Measurements from ENCODE around the gene GATA6. TPM values are rescaled to one million over a fixed set of nuclear protein-coding genes. Genes with fewer than 3 reads are reported as not detected.

The GATA6 gene
- total and polyA plus RNA-seq, 10 of the 15 experiments (the other 5 are each of a cell fraction or from before 2014, with no cell fraction given) = 0.04 to 0.05 TPM; not detected in 8

DNA sequence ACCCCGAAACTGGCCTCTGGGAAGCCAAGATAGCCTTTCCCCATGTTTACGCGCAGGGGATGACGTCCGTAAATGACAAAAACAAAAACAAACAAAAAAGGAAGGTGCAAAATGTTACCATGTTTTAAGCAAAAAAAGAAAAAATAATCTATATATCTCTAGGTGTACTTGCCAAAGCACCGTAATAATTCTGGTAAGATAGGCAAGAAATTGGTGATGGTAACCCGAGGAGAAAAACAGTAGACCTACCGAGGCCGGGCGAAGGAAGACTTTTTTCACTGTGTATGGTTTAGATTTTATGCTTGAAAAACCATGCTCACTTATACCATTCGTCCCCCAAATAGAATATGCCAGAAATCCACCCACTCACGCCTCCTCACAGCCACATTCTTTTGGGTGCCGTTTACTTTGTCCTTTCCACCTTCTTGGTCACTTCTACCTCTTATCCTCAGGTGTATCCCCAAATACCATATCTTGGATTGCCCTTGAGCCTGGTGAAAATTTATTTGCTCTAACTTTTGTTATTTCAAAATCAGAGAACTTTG is 8.0 kb downstream of the GATA6 start (continued):
- no peak for TF ChIP-seq CBX5 (IDR thresholded peaks at IDR 0.05; ENCODE audit: low read depth)

DNA sequence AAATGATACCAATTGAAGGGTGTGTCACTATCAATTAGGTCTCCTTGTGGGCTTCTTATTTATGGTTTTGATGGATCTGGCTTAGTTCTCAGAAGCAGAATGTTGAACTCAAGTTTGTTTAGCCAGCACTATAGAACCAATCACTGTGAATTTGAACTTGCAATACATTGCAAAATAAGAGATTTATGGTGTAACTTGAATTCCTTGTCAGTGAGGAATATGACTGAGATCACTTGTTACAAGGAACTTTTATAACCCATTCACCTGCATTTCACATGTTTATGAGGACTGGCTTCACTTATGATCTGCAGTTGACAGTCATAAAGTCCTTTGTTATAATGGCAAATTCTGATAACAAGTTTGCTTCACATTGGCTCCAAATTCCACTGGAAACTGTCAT is 9.8 kb downstream of the GATA6 start:
- no TSS peak for BruUV-seq (replicated peaks)
- RAD21 ChIA-PET (ENCODE audit: unreplicated experiment) = no interaction called here
- POLR2A ChIA-PET = no interaction called here
- Histone ChIP-seq H3K9ac (ENCODE audit: control insufficient read depth, insufficient read depth, low read length) (no peak overlapping the region), H3K4me3 (no peak overlapping the region), H3K36me3 (ENCODE audit: control insufficient read depth in 2 of 2, insufficient read depth in 2 of 2, low read length in 1 of 2) (no peaks in the 10 kb centered on the region), H3K27ac (ENCODE audit: control insufficient read depth, insufficient read depth) (no peak overlapping the region), H4K20me1 (ENCODE audit: control insufficient read depth, insufficient read depth) (no peaks in the 10 kb centered on the region), H2AFZ (ENCODE audit: control insufficient read depth, low read depth, low read length) (no peak overlapping the region), H3K4me2 (ENCODE audit: control insufficient read depth, insufficient read depth) (no peak overlapping the region), H3K27me3 (replicated peaks in 1 of 2; ENCODE audit: control insufficient read depth in 2 of 2, insufficient read depth in 2 of 2, low read length in 1 of 2) (peaks cover 0 to 2% of the 10 kb centered on the region in 2 experiments; a peak in 1 of 4 replicates), H3K4me1 (ENCODE audit: control insufficient read depth, insufficient read depth, low read length) (no peaks in the 10 kb centered on the region), H3K79me2 (ENCODE audit: control insufficient read depth, insufficient read depth, low read length) (no peaks in the 10 kb centered on the region), H3K9me3 (replicated peaks; ENCODE audit: control insufficient read depth, insufficient read depth, low read length) (no peaks in the 10 kb centered on the region)
- TF ChIP-seq, protein P1, sequence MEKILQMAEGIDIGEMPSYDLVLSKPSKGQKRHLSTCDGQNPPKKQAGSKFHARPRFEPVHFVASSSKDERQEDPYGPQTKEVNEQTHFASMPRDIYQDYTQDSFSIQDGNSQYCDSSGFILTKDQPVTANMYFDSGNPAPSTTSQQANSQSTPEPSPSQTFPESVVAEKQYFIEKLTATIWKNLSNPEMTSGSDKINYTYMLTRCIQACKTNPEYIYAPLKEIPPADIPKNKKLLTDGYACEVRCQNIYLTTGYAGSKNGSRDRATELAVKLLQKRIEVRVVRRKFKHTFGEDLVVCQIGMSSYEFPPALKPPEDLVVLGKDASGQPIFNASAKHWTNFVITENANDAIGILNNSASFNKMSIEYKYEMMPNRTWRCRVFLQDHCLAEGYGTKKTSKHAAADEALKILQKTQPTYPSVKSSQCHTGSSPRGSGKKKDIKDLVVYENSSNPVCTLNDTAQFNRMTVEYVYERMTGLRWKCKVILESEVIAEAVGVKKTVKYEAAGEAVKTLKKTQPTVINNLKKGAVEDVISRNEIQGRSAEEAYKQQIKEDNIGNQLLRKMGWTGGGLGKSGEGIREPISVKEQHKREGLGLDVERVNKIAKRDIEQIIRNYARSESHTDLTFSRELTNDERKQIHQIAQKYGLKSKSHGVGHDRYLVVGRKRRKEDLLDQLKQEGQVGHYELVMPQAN (conservative IDR thresholded peaks at IDR 0.05) = no peak
- no peak for TF ChIP-seq SRF (IDR thresholded peaks at IDR 0.05; ENCODE audit: low read depth in 2 of 2, low read length in 2 of 2)
- no peak for TF ChIP-seq SREBF1 (IDR thresholded peaks at IDR 0.05; ENCODE audit: low read length)
- TF ChIP-seq, protein P2, sequence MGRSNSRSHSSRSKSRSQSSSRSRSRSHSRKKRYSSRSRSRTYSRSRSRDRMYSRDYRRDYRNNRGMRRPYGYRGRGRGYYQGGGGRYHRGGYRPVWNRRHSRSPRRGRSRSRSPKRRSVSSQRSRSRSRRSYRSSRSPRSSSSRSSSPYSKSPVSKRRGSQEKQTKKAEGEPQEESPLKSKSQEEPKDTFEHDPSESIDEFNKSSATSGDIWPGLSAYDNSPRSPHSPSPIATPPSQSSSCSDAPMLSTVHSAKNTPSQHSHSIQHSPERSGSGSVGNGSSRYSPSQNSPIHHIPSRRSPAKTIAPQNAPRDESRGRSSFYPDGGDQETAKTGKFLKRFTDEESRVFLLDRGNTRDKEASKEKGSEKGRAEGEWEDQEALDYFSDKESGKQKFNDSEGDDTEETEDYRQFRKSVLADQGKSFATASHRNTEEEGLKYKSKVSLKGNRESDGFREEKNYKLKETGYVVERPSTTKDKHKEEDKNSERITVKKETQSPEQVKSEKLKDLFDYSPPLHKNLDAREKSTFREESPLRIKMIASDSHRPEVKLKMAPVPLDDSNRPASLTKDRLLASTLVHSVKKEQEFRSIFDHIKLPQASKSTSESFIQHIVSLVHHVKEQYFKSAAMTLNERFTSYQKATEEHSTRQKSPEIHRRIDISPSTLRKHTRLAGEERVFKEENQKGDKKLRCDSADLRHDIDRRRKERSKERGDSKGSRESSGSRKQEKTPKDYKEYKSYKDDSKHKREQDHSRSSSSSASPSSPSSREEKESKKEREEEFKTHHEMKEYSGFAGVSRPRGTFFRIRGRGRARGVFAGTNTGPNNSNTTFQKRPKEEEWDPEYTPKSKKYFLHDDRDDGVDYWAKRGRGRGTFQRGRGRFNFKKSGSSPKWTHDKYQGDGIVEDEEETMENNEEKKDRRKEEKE (IDR thresholded peaks at IDR 0.05) = no peak
- no peak for TF ChIP-seq JUND (IDR thresholded peaks at IDR 0.05; ENCODE audit: low read depth, low read length)
- TF ChIP-seq CHD4 (IDR thresholded peaks at IDR 0.05) = no peak
- TF ChIP-seq, protein P3, sequence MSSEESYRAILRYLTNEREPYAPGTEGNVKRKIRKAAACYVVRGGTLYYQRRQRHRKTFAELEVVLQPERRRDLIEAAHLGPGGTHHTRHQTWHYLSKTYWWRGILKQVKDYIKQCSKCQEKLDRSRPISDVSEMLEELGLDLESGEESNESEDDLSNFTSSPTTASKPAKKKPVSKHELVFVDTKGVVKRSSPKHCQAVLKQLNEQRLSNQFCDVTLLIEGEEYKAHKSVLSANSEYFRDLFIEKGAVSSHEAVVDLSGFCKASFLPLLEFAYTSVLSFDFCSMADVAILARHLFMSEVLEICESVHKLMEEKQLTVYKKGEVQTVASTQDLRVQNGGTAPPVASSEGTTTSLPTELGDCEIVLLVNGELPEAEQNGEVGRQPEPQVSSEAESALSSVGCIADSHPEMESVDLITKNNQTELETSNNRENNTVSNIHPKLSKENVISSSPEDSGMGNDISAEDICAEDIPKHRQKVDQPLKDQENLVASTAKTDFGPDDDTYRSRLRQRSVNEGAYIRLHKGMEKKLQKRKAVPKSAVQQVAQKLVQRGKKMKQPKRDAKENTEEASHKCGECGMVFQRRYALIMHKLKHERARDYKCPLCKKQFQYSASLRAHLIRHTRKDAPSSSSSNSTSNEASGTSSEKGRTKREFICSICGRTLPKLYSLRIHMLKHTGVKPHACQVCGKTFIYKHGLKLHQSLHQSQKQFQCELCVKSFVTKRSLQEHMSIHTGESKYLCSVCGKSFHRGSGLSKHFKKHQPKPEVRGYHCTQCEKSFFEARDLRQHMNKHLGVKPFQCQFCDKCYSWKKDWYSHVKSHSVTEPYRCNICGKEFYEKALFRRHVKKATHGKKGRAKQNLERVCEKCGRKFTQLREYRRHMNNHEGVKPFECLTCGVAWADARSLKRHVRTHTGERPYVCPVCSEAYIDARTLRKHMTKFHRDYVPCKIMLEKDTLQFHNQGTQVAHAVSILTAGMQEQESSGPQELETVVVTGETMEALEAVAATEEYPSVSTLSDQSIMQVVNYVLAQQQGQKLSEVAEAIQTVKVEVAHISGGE (CRISPR knock-in tag; IDR thresholded peaks at IDR 0.05) = no peak
- TF ChIP-seq SUPT20H (IDR thresholded peaks at IDR 0.05; ENCODE audit: borderline replicate concordance, control insufficient read depth, low read depth, low read length) = no peak
- no peak for TF ChIP-seq PML (IDR thresholded peaks at IDR 0.05; ENCODE audit: low read length)
- no peak for TF ChIP-seq SREBF2 (IDR thresholded peaks at IDR 0.05; ENCODE audit: low read length)
- TF ChIP-seq CHD1 (IDR thresholded peaks at IDR 0.05; ENCODE audit: low read depth, low read length) = no peak
- TF ChIP-seq, protein P4, sequence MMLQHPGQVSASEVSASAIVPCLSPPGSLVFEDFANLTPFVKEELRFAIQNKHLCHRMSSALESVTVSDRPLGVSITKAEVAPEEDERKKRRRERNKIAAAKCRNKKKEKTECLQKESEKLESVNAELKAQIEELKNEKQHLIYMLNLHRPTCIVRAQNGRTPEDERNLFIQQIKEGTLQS (IDR thresholded peaks at IDR 0.05; ENCODE audit: borderline replicate concordance, extremely low read depth, low read depth, low read length) = no peak
- TF ChIP-seq ESRRA (IDR thresholded peaks at IDR 0.05; ENCODE audit: low read length) = no peak
- no peak for FAIRE-seq
- in situ Hi-C loops (cut with MboI) (no loop called here), intact Hi-C loops (cut with micrococcal nuclease; ENCODE audit: unreplicated experiment) (no loop called here)
- SMC1A ChIA-PET (ENCODE audit: uncharacterized antibody, unreplicated experiment) = interaction anchor here (0.6 kb wide), 1 partner anchor 280 kb away, joined by 3 read pairs; no protein-coding TSS in a partner anchor
- CTCF ChIA-PET = no interaction called here
- no peak for ATAC-seq
- no peak for DNase-seq (ENCODE audit: low read depth, low spot score)

All from GM12878 (cell line).